Ishikawa (cell line): Measurements from ENCODE around the gene INCA1.

ENCODE experiments used
- CEBPB ChIP-seq: IDR thresholded peaks from 2 replicates; pipeline ENCODE4 v1.6.1; 2012
- CREB1 ChIP-seq: IDR thresholded peaks from 2 replicates; pipeline ENCODE4 v1.6.1; 2012; ENCODE audit warnings: low read depth
- EGR1 ChIP-seq: IDR thresholded peaks from 2 replicates; pipeline ENCODE4 v1.6.1; 2012
- EP300 ChIP-seq: IDR thresholded peaks from 2 replicates; pipeline ENCODE4 v1.6.1; 2012; ENCODE audit warnings: borderline replicate concordance
- FOXM1 ChIP-seq: IDR thresholded peaks from 2 replicates; pipeline ENCODE4 v1.6.1; 2012; ENCODE audit warnings: low read depth, borderline replicate concordance
- MAX ChIP-seq: IDR thresholded peaks from 2 replicates; pipeline ENCODE4 v1.6.1; 2012
- NFIC ChIP-seq: IDR thresholded peaks from 2 replicates; pipeline ENCODE4 v1.6.1; 2012
- RAD21 ChIP-seq: IDR thresholded peaks from 2 replicates; pipeline ENCODE4 v1.6.1; 2012; ENCODE audit warnings: low read depth
- REST ChIP-seq: IDR thresholded peaks from 2 replicates; pipeline ENCODE4 v1.6.1; 2012; ENCODE audit warnings: low read depth, mild to moderate bottlenecking
- TAF1 ChIP-seq: IDR thresholded peaks from 2 replicates; pipeline ENCODE4 v1.6.1; 2012; ENCODE audit warnings: low read depth, mild to moderate bottlenecking
- TCF12 ChIP-seq: IDR thresholded peaks from 2 replicates; pipeline ENCODE4 v1.6.1; 2012; ENCODE audit warnings: low read depth
- TEAD4 ChIP-seq: IDR thresholded peaks from 2 replicates; pipeline ENCODE4 v1.6.1; 2012
- YY1 ChIP-seq: IDR thresholded peaks from 2 replicates; pipeline ENCODE4 v1.6.1; 2012; ENCODE audit warnings: low read depth
- ZBTB7A ChIP-seq: IDR thresholded peaks from 2 replicates; pipeline ENCODE4 v1.6.1; 2012; ENCODE audit warnings: low read depth
- TF ChIP-seq, protein P1 (sequence below): IDR thresholded peaks from 2 replicates; pipeline ENCODE4 v1.6.1; 2012

The INCA1 gene

GRCh38 chr17:5035315-5035714 lies 38.0 kb upstream of the INCA1 start, which contains the start of gene SLC52A1:
TSS of gene SLC52A1 (minus strand) at chr17:5035426. CDS start at chr17:5034606, 820 bp downstream.
- TF ChIP-seq CEBPB (no peak), NFIC (no peak), ZBTB7A (no peak), MAX (no peak), CREB1 (no peak), RAD21 (no peak), REST (no peak), TCF12 (no peak), EP300 (no peak), TAF1 (no peak), TEAD4 (no peak), EGR1 (no peak), FOXM1 (no peak), YY1 (no peak)
- TF ChIP-seq, protein P1, sequence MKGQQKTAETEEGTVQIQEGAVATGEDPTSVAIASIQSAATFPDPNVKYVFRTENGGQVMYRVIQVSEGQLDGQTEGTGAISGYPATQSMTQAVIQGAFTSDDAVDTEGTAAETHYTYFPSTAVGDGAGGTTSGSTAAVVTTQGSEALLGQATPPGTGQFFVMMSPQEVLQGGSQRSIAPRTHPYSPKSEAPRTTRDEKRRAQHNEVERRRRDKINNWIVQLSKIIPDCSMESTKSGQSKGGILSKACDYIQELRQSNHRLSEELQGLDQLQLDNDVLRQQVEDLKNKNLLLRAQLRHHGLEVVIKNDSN, result no peak

GRCh38 chr17:5034651-5035050 lies 37.3 kb upstream of the INCA1 start:
- TF ChIP-seq EP300 (no peak), FOXM1 (no peak)

DNA sequence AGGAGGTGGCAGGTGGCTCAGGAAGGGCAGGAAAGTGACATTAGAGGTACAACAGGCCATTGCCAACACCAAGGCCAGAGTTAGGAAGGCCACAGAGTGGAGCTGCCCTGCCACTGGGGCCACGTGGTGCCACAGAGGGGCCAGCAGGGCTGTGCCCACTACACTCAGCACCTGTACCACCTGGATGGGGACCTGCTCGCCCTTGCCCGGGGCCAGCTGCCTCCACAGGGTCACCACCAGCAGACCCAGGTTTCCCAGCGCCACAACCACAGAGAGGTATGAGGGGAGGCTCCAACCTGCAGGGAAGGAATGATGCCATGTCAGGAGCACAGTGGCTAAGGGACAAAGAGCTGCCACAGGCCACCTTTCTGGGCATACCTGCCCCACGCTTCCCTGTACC lies 36.7 kb upstream of the INCA1 start:
- TF ChIP-seq YY1 (no peak), TEAD4 (no peak), CEBPB (no peak), NFIC (no peak), TAF1 (no peak), ZBTB7A (no peak), REST (no peak), MAX (no peak), EGR1 (no peak), FOXM1 (no peak), EP300 (no peak), TCF12 (no peak), RAD21 (no peak), CREB1 (no peak)
- TF ChIP-seq, protein P1, result no peak

DNA sequence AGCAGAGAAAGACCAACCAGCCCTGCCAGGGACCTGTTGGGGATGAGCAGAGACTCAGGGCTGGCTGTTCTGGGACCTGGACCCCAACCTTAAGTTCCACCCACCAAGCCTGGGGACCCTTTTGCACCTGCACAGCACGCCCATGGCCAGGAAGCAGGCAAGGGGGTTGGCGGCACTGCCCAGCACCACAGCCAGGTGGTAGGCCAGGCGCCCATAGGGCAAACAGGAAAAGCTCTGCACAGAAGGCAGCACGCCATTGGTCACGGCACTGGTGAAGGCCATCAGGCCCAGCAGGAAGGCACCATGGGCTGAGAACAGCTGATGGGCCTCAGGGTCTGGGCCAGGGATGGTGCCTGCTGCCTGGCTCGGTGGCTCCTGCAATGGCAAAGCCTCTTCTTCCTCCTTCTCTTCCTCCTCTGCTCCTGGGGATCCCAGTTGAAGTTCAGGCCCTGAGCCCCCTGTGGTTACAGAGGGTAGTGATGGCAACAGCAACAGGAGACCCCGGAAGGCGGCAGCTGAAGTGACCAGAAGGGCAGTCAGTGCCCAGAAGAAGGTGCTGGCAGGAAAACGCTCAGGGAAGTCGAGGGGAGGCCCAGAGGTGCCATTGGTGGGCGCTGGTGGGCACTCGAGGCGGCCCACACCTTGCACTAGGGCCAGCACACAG lies 36.2 kb upstream of the INCA1 start:
- TF ChIP-seq FOXM1 (no peak), YY1 (no peak), MAX (no peak), CREB1 (no peak), EP300 (no peak), NFIC (no peak), CEBPB (no peak), RAD21 (no peak)
- TF ChIP-seq, protein P1, result no peak

GRCh38 chr17:5032865-5033264 lies 35.5 kb upstream of the INCA1 start:
- TF ChIP-seq TEAD4 (no peak), REST (no peak), FOXM1 (no peak), ZBTB7A (no peak), EGR1 (no peak), YY1 (no peak)
